WERI-Rb-1 (cell line): ENCODE data around the gene SPRED2.

ENCODE experiments used
- DNase-seq: peaks from one replicate; pipeline ENCODE4 v3.0.0-alpha.2; 2020
- H3K27ac ChIP-seq: fragments of 250-450 bp; sonication (Bioruptor Pico); 2 replicates; pipeline ENCODE4 v1.5.1; 2020; ENCODE audit warnings: mild to moderate bottlenecking, moderate library complexity
- H3K27me3 ChIP-seq: fragments of 250-450 bp; sonication (Bioruptor Pico); 2 replicates; pipeline ENCODE4 v1.5.1; 2021; ENCODE audit warnings: mild to moderate bottlenecking, low read depth, moderate library complexity; ENCODE audit not compliant: insufficient read depth, severe bottlenecking
- H3K36me3 ChIP-seq: fragments of 250-450 bp; sonication (Bioruptor Pico); 2 replicates; pipeline ENCODE4 v1.5.1; 2020; ENCODE audit warnings: mild to moderate bottlenecking, moderate library complexity
- H3K4me3 ChIP-seq: 2 replicates; pipeline ENCODE4 v1.5.1; 2011; ENCODE audit warnings: low read depth, mild to moderate bottlenecking, control low read depth, low read length
- H3K9me3 ChIP-seq: fragments of 250-450 bp; sonication (Bioruptor Pico); 2 replicates; pipeline ENCODE4 v1.5.1; 2021; ENCODE audit warnings: mild to moderate bottlenecking, moderate library complexity; ENCODE audit not compliant: severe bottlenecking
- TF ChIP-seq, protein P1 (sequence below): IDR thresholded peaks from 2 replicates; pipeline ENCODE4 v1.5.1; 2011; ENCODE audit warnings: low read depth, mild to moderate bottlenecking, control low read depth, inconsistent platforms, low read length

Gene SPRED2

DNA sequence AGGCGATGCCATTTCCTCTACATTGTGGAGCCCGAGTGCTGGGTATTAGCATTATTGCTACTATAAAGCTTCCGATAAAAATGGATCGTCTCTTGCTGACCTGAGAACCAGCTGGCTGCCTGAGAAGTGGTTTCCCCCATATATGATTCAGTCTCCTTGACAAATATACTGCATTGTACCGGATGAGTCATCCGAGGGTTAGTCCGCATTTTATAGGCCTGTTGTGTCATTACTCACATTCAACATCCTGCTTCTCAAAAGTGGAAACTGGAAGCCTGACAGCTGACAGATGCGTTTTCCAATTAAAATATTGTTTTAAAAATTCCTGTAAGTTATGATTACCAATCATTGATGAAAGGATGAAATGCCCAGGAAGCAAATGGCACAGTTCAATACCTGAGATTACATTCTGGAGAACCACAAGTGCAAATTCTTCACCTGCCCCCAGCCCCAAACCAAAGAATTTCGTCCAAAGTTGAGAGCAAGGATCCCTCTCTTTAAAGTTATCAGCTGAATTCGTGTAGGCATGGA, 65.7 kb downstream of the SPRED2 start:
- TF ChIP-seq, protein P1, sequence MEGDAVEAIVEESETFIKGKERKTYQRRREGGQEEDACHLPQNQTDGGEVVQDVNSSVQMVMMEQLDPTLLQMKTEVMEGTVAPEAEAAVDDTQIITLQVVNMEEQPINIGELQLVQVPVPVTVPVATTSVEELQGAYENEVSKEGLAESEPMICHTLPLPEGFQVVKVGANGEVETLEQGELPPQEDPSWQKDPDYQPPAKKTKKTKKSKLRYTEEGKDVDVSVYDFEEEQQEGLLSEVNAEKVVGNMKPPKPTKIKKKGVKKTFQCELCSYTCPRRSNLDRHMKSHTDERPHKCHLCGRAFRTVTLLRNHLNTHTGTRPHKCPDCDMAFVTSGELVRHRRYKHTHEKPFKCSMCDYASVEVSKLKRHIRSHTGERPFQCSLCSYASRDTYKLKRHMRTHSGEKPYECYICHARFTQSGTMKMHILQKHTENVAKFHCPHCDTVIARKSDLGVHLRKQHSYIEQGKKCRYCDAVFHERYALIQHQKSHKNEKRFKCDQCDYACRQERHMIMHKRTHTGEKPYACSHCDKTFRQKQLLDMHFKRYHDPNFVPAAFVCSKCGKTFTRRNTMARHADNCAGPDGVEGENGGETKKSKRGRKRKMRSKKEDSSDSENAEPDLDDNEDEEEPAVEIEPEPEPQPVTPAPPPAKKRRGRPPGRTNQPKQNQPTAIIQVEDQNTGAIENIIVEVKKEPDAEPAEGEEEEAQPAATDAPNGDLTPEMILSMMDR = no peak

DNA sequence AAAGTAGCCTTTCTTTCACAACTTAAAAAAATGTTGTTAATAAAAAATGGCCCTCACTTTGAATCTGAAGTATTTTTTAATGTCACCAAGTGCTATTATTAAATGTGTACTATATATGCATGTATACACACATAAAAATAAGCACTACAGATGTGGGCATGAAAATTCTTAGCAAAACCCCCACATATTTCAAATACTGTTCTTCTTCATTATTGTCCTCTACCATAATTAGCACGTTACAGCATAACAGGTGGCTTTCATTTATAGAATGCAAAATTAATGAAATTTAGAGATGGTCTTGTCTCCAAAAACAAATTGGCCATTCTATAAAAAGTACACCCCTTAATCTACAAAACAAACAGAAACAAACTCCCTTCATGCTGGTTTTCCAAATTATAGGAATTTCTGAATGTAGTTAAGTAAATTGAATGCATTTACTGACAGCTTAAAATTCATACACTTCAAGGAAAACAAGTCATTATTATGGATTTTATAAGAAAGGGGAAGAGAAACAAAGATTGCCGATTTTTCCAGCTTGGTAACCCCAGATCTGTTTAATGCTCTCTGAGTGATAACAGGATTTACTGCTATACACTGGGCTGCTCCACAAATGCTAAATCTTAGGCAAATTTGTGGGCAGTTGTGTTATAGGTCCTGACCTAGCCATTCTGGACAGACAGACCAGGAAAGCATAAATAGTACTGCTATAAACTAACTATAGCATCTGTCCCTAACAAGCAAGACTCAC, 67.2 kb downstream of the SPRED2 start:
- TF ChIP-seq, protein P1 = no peak
- Histone ChIP-seq H3K9me3 (no peaks in the 10 kb centered on the region), H3K4me3 (no peak overlapping the region), H3K36me3 (no peaks in the 10 kb centered on the region), H3K27ac (no peak overlapping the region), H3K27me3 (no peaks in the 10 kb centered on the region)
- DNase-seq = no peak

More for the DNA sequence above, 65.7 kb downstream of the SPRED2 start:
- no peaks in the 10 kb centered on the region for H3K27me3 ChIP-seq
- H3K27ac ChIP-seq = no peak overlapping the region
- no peak overlapping the region for H3K4me3 ChIP-seq
- H3K9me3 ChIP-seq = no peaks in the 10 kb centered on the region
- DNase-seq = no peak
- no peaks in the 10 kb centered on the region for H3K36me3 ChIP-seq

DNA sequence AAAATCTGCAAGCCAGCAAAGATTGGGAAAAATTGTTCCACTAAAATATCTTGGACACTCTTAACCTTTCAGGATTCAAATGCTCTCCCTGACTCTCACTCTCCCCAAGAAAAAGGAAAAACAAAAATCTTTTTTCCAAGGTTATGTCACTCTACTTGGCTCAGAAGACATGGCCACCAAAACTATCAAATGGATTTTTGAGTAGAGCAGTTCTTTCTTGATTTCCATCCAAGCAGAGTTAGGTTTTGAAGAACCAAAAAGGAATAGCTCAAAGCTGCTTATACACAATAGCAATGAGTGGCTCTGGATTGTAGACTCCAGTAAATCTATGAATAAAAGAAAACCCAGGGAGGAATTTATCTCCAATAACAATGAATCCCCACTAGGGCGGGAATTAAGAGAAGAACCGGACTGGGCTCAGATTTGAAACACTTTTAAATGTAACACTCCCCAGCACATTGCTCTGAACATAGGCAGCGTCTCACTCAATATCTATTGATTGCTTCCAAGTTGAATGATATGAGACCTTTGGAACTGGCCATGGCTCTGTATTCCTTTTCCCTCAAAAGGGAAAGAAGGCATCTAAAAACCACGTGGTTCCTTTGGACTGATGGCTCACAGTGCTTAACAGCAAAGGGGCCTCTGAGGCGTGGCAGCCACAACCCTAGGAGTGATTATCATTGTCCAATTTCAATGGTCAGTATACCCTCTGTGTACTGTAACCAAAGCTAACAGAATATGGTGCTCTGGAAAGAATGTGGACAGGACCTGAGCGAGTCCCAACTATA, 68.3 kb downstream of the SPRED2 start:
- Histone ChIP-seq H3K27ac (no peak overlapping the region), H3K36me3 (no peaks in the 10 kb centered on the region), H3K27me3 (no peaks in the 10 kb centered on the region), H3K4me3 (no peak overlapping the region), H3K9me3 (no peaks in the 10 kb centered on the region)
- TF ChIP-seq, protein P1 = no peak
- no peak for DNase-seq

DNA sequence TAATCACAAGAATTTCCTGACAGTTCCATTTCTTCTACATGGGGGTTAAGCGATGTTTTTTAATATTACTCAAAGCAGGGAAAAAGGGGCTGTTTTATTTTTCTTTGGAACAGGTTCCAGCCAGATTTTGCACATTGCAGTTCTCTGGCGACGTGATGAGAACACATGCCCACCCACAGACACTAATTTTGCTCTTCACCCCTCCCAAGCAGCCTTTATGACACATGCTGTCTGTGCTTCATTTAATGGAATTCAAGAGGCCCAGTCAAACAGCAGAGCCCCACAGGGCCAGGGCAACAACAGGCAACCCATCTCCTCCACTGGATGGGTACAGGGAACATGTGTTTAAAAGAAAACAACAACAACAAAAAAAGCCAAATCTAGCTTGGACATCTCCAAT, 70.8 kb downstream of the SPRED2 start:
- no peaks in the 10 kb centered on the region for H3K36me3 ChIP-seq
- H3K27me3 ChIP-seq = no peaks in the 10 kb centered on the region
- no peak for DNase-seq
- no peaks in the 10 kb centered on the region for H3K9me3 ChIP-seq
- TF ChIP-seq, protein P1 = no peak
- H3K27ac ChIP-seq = no peak overlapping the region
- H3K4me3 ChIP-seq = no peak overlapping the region

DNA sequence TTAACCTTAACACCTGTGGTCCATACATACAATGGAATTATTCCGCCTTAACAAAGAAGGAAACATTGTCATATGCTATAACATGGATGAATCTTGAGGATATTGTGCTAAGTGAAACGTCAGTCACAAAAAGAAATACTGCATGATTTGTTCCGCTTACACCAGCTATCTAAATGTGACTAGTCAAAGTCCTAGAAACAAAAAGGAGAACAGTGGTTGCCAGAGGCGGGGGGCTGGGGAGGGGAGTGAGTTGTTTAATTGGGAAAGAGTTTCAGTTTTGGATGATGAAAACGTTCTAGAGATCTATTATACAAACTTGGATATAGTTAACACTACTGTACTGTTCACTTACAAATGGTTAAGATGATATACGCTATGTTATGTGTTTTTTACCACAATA, 72.0 kb downstream of the SPRED2 start:
- H3K36me3 ChIP-seq = no peaks in the 10 kb centered on the region
- TF ChIP-seq, protein P1 = no peak
- no peak overlapping the region for H3K4me3 ChIP-seq
- no peaks in the 10 kb centered on the region for H3K27me3 ChIP-seq
- no peaks in the 10 kb centered on the region for H3K9me3 ChIP-seq
- no peak overlapping the region for H3K27ac ChIP-seq
- no peak for DNase-seq
